Measurements from ENCODE around the gene LMF1.

DNA sequence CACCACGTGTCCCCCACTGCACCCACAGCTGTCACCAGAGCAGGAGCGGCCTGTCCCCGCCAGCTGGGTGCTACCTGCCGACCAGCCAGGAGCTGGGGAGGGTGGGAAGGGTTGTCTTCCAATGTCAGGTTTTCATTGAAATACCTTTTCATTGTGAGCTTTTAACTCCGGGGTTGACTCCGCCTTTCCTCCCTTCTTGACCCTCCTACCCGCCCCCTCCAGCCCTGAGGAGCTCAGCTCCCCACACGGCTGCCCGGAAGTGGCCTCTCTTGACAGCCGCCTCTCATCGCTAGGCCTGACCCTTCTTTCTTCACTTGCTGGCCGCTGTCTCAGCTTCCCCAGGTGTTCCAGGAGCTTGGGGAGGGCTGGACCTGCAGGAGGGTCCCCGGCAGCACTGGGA is 149.0 kb downstream of the LMF1 start:
- TF ChIP-seq, protein P1, sequence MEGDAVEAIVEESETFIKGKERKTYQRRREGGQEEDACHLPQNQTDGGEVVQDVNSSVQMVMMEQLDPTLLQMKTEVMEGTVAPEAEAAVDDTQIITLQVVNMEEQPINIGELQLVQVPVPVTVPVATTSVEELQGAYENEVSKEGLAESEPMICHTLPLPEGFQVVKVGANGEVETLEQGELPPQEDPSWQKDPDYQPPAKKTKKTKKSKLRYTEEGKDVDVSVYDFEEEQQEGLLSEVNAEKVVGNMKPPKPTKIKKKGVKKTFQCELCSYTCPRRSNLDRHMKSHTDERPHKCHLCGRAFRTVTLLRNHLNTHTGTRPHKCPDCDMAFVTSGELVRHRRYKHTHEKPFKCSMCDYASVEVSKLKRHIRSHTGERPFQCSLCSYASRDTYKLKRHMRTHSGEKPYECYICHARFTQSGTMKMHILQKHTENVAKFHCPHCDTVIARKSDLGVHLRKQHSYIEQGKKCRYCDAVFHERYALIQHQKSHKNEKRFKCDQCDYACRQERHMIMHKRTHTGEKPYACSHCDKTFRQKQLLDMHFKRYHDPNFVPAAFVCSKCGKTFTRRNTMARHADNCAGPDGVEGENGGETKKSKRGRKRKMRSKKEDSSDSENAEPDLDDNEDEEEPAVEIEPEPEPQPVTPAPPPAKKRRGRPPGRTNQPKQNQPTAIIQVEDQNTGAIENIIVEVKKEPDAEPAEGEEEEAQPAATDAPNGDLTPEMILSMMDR (optimal IDR thresholded peaks at IDR 0.05 in 1 of 3, IDR thresholded peaks at IDR 0.05 in 1 of 3, conservative IDR thresholded peaks at IDR 0.05 in 1 of 3; ENCODE audit: extremely low read depth in 1 of 3, insufficient read depth in 2 of 3, low read length in 3 of 3): no peak
- no peak for TF ChIP-seq EZH2 (IDR thresholded peaks at IDR 0.05; ENCODE audit: low read length)

Measured in keratinocyte (primary cell).